GM21381 (cell line): ENCODE results near the gene HLF.
"Not testable (repeated sequence)": the region's sequence is repeated elsewhere in the genome, so short reads cannot be mapped to it uniquely, and the experiment has no call there.

Experiments
- ATAC-seq: cut with Tn5 transposase; IDR thresholded peaks from one replicate; pipeline ENCODE4 v1.9.1; 2021; ENCODE audit warnings: mild to moderate bottlenecking, moderate library complexity; ENCODE audit not compliant: unreplicated experiment

The HLF gene

DNA sequence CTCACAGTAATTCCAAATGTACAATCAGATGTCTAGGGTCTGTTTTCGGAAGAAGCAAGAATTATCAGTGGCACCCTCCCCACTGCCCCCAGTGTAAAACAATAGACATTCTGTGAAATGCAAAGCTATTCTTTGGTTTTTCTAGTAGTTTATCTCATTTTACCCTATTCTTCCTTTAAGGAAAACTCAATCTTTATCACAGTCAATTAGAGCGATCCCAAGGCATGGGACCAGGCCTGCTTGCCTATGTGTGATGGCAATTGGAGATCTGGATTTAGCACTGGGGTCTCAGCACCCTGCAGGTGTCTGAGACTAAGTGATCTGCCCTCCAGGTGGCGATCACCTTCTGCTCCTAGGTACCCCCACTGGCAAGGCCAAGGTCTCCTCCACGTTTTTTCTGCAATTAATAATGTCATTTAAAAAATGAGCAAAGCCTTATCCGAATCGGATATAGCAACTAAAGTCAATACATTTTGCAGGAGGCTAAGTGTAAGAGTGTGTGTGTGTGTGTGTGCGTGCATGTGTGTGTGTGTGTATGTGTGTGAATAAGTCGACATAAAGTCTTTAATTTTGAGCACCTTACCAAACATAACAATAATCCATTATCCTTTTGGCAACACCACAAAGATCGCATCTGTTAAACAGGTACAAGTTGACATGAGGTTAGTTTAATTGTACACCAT lies 59.7 kb downstream of the HLF start:
- ATAC-seq, result no peak

DNA sequence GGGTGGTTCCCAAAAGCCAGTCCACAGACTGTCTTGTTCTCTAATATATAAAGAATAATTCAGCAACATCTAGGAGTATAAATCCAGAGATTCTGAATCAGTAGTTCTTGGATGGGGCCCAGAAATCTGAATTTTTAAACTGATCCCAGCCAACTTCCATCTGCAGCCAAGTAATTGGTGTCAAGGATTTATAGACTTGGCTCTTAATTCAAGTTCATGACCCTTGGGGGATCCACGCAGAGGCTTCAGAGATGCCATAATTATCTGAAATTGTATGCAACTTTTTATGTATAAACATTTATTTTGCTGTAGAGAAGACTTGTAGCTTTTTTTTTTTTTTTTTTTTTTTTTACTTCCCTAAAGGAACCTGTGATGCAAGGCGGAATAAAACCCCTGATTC lies 60.6 kb downstream of the HLF start:
- no peak for ATAC-seq

DNA sequence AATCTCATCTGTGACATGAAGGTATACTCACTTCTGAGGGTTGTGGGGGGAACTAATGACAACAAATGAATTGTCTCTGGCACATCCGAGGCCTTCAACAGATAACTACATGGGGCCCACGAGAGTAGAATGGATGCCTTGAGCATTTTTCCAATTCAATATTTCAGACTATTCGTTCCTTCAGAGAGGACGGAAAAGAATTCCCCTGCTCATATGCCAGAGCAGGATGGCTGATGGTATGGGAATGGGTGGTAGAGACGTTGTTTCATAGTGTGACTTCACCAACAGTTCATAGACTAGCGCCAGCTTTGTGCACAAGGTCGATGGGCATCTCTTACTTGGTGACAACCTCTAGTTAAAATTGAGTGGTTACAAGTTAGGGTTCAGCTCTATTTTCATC lies 61.3 kb downstream of the HLF start:
- ATAC-seq, result no peak

DNA sequence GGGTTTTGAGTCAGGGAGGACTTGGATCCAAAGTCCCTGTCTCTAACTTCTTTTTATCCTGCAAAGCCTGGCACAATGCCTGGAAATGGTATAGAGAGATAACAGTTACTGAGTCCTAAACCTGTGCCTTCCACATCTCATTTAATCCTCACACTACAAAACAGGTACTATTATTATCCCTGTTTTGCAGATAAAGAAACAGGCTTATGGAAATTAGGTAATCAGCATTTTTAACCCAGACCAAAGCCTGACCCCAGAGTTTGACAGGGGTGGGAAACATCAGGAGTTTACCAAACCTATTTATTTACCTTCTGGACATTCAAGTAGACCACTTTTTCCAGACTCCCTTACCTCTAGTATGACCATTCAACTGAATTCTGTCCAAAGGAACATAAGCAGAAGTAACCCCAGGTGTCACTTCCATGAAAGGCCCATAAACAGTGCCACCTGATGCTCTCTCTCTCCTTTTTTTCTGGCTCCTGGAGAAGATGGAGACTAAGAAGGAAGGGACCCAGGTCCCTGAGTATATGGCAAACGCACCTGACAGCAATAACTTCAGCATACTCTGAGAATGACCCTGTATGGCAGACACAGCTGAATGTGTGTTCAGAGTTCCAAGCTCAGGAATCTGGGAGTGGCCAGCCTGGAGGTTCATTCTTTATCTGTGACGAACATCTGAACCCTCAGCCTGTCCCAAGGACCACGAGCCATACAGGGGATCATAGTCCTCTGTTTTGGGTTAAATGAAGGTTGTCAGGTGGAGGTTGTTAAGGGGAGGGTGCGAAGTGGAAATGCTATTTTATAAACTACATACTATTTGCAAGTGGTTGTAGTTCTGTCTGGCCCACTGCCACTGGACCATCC lies 62.7 kb downstream of the HLF start:
- no peak for ATAC-seq

DNA sequence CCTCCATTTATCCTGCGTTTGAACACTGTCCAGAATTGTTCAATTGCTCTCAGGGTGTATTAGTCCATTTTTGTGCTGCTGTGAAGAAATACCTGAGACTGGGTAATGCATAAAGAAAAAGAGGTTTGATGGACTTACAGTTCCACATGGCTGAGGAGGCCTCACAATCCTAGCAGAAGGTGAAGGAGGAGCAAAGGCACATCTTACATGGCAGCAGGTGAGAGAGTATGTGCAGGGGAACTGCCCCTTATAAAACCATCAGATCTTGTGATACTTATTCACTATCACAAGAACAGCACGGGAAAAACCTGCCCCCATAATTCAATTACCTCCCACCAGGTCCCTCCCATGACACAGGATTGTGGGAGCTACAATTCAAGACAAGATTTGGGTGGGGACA lies 63.8 kb downstream of the HLF start:
- ATAC-seq, result not testable (repeated sequence)

DNA sequence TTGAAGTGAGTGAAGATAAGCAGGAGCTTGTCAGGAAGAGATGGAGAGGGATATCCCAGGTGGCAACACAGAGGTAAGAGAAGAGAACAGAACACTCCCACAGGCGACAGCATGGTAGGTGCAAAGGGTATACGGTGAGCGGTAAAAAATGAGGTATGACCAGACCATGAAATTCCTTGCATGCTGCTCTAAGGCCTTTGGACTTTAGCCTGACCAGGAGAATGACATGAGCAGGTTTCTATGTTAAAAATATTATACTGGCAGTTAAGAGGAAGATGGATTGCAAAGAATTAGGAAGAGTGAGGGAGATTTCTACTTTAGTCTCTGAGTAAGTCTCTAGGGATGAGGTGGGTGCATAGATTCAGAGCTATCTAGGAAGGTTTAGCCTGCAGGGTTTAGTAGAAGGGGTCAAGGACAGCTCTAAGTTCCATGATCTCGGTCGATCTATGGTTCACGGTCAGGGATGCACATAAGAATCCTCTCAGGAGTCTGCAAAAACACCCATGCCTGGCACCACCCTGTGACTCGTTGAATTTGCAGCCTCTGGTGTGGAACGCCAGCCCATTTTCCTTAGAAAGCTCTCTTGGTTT lies 65.7 kb downstream of the HLF start:
- ATAC-seq, result no peak

DNA sequence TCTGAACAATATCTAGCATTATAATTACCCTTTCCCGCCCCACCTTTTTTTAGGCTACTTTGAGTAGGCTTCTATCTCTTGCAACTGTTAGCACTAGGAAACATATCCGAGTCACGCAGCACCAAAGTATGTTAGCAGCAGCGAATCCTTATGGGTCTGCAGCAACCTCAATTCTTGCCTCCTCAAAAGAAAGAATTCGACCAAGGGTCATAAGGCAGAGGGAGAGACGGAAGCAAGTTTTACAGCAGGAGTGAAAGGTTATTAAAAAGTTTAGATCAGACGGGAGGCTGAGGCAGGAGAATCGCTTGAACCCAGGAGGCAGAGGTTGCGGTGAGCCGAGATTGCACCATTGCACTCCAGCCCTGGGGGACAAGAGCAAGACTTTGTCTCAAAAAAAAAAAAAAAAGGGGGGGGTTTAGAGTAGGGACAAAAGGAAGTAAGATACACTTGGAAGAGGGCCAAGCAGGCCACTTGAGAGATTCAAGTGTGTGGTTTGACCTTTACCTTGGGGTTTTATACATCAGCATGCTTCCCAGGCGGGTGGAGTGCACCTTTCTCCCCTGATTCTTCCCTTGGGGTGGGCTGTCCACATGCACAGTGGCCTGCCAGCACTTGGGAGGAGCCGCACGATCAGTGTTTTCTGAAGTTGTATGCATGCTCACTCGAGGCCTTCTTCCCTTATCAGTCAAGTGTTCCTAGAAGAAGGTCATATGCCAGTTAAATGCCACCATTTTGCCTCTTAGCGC lies 67.7 kb downstream of the HLF start:
- no peak for ATAC-seq

DNA sequence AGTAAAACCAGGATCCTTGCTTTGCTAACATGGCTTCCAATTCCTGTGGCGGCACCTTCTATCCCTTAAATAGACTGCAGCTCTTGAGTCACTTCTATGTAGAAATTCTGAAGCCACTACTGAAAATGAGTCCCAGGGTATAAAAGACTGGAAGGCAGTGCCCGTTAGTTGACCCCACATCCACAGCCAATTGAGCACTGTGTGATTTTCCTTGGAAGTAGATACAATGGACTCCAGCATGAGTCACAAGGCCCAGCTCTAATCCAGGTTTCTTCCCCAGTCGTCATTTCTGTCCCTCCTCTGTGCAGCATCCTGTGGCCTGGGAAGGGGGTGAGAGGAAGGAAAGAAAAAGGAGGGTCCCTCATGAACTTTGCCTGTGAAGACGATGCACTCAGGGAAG lies 69.5 kb downstream of the HLF start:
- no peak for ATAC-seq

DNA sequence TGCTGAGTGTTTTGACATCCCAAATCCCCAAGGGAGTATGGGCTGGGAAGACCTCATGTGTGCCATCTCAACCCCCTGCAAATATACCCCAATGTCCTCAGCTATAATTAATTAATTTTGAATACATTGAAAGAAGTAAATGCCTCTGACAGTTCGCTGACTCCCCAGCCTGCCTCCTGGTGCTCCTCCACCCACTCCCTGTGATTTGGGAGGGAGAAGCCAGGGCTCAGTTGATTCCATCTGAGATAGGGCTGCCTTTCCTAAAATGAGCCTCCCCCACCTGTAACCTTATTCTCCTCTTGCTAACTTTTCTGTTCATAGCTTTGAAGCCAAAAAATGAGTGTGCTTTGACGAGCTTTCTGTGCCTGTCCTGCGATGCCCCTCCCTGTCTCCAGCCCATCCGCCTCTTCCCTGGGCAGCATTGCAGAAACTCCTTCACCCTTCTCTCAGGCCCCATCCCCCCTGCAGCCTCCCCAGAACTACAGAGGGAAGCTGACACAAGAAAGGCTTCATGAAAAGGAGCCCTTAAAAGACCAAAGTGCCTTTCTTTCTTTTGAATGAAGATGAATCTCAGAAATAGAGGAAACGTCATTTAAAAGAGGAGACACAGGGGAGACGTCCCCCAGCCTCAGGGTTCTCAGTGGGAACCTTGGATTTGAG lies 70.3 kb downstream of the HLF start:
- no peak for ATAC-seq

DNA sequence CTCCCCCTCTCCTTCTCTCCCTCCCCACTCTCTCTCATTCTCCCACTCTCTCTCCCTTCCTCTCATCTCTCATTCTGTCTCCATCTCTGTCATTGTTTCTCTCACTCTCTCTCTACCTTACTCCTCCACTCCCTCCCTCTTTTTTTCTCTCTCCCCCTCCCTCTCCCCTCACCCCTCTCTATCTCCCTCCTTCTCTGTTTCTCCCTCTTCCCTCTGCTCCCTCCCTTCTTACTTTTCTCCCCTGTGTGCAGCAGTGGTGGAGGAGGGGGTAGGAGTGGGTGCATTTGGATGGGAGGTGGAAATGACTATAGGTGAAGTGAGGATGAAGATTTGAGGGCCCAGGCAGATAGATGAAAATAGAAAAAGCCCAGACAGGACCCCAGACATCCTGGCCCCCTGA lies 70.9 kb downstream of the HLF start:
- ATAC-seq, result no peak

DNA sequence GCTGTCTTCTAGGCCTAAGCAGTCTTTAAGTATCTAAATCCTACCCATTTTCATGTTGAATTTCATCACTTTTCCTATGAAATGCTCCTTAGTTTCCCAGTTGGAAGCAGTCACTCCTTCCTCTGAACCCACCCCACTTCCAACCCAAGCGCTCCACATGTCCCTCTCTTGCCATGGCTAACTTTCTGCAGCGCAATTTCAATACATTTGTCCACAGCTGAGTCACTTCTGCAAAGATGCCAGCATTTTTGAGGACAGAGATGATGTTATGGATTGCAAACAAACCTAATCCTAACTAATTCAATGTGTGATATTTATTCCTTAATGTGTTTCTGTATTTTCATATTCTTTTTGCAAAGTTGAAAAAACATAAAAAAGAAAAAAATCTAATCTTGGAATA lies 71.7 kb downstream of the HLF start:
- ATAC-seq, result no peak

DNA sequence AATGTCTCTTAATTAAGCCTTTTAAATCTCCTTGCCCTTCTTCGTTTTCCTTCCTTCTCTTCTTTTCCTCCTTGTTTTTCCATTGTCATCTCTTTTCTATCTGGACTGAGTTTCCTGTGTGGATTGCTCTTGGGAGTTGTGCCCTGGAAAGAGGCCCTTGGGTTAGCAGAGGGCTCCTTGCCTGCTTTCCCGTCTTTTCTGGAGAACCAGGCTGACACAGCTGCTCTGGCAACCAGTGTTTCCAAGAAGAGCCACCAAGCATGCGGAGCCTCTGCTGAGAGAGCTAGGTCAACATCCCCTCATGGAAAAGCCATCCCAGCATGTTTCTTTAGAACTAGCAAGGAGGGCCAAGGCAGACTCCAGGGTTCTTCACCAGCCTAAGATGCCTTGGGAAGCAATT lies 75.4 kb downstream of the HLF start:
- ATAC-seq, result no peak

DNA sequence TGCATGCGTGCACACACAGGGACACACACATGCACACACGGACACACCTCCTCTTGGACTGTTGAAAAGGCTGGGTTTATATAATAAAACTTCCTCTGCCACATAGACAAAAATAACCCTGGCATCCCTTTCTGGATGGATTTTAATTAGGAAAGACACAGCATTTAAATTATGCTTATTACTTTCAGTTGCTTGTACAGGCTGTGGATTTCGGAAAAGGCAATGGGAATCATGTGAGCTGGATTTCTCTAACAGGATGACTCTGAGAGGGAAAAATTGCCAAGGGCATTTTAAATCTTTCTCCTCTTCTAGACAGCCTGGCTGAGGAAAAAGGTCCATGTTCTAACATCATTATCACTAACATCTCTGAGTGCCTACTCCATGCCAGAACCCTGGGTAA lies 75.9 kb downstream of the HLF start:
- ATAC-seq, result no peak

DNA sequence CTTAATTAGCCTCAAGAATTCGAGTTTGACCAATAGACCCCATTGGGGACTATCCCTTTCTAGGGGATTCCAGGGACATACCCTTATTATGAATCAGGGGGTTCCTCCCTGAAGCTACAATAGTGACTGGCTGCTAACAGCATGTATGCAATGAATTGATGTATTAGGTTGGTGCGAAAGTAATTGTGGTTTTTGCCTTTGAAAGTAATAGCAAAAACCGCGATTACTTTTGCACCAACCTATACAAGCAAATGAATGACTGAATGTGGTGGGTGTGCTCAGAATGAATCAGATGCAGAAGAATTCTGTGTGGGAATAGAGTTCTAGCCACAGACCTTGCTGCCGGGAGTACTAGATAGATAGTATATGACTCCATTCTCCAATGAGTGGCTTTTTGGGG lies 76.7 kb downstream of the HLF start:
- peak; percentile 48 for ATAC-seq

DNA sequence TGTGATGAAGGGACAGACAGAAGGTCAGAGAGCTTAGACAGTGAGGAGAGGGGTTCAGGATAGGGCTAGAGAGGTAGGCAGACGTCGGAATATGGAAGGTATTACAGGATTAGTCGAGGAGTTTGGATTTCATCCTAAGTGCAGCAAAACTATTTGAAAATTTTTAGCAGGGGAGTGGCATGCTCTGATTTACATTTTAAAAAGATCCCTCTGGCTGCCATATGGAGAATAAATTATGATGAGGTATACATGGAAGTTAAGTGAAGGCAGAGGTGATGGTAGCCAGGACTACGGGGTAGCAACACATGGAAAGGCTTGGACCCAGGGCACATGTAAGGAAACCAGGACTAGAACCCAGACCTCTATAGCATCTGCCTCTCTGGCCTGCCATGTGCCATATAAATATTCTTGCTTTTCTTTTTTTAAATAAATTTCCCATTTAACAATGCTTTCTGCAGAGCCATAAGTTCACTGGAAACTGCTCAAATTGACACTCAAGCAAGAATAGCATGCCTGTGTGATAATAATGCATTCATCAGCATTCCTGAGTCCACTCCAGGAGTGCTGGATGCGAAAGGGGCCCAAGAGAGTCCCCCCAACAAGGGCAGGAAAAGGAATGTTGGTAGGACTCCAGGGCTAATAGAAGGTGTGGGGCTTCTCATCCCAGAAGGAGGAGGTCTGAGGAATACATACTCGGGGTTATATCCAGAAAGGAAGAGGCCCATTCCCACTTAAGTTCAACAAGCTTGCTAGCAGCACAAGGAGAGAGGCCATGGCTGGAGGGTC lies 78.2 kb downstream of the HLF start:
- no peak for ATAC-seq

DNA sequence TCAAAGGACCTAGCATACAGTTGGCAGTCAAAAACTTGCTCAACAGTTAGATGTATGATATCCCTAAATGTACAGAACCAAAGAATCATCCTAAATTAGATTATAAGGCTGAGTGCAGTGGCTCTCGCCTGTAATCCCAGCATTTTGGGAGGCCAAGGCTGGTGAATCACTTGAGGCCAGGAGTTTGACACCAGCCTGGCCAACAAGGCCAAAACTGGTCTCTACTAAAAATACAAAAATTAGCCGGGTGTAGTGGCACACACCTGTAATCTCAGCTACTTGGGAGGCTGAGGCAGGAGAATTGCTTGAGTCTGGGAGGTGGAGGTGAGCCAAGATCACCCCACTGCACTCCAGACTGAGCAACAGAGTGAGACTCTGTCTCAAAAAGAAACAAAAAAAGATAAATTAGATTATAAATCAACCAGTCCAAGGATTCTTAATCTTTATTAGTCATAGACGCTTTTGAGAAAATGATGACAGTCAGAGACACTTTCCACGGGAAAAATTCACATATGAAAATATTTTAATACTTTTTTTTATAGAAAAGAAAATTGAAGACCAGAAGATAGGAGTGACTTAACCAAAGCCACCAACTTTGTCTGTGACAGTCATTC lies 79.2 kb downstream of the HLF start:
- ATAC-seq, result no peak

DNA sequence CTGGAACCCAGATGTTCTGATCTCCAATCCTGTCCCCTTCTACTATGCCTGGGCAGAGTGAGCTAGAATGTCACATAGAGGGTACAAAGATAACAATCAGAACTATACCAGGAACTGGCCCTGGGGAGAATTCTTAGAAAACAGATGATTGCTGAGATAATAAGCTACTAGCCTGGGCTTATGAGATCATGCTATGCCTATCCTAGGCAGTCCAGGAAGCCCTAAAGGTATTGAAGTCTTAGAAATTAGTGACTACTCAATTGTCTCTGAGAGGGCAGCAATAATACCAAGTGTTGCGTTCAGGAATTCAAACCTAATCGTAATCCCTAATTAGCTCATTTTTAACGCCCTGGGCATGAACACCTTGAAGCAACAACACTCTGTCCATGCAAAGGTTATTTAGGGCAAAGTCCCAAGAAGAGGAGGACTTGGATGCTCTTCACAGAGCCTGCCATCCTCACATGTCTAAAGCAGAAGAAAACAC lies 79.8 kb downstream of the HLF start:
- ATAC-seq, result no peak

DNA sequence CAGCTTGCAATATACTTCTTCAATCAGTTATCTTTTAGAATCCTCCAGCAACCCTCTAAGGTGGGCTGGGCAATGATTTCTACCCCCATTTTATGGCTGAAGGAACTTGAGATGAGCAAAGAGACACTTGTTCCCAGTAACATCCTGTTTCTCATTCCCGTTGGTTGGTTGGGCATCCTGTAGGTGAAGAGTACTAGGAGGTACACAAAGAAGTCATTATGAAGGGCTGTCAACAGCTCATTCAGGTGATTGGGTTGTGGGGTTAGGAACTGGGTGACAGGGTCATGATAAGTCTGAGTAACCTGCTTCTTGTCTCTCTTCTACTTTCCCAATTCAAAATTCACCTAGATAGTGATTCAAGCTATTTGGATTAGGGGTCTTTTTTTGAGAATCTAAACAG lies 80.4 kb downstream of the HLF start:
- no peak for ATAC-seq

DNA sequence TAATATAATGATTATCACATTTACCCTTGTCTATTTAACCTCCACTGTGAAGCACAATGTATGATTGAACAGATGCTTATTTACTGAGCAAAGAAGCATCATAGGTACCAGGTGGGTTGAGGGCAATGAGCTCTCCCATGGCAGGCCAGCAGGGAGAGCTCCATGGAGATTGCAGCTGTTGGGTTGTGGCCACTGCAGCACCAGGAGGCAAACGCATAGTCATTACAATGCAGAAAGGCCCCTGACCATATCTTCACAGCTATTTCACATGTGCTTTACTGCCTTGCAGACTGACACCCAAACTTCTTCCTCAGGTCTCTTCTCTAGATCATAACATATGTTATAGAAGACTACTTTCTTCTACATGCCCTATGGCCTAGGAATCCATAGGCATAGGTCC lies 81.9 kb downstream of the HLF start:
- ATAC-seq, result no peak

DNA sequence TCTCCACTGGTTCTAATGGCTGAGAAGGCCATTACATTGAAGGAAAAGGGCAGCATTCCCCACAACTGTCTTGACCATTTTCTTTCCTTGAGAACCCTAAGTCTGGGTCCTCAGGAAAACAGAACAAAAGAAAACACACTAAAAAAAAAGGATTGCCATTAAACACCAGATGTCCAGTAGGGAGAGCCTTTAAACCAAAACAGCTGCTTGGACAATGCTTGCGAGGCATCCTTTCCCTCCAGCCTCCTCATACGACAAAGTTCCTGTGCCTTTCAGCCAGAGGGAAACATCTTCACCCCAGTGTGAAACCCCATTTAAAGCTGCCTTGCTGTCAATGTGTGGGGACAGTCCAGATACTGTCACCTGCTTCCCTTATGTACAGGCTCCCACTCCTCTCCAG lies 82.6 kb downstream of the HLF start:
- ATAC-seq, result no peak
